WTC11 (cell line): ENCODE measurements around the gene NPY. TPM values are rescaled to one million over a fixed set of nuclear protein-coding genes. Genes with fewer than 3 reads are reported as not detected.

Experiments
- ATAC-seq: fragments of 200-7000 bp; cut with Tn5 transposase; 2 replicates; pipeline ENCODE4 v1.10.0; 2021; ENCODE audit warnings: mild to moderate bottlenecking, moderate library complexity
- CTCF ChIA-PET: fragments of 300-600 bp; sonication (Branson Sonifier 250); formaldehyde crosslinking; loops from one replicate; lab custom pipeline; 2021; ENCODE audit warnings: antibody characterized with exemption; lab: Charles Lee
- POLR2A ChIA-PET: fragments of 350-600 bp; sonication (Branson Sonifier 250); formaldehyde crosslinking; loops from one replicate; lab custom pipeline; 2021; ENCODE audit warnings: antibody characterized with exemption; lab: Charles Lee
- DNase-seq: peaks from one replicate; pipeline ENCODE4 v3.0.0; 2021; ENCODE audit warnings: low spot score
- H3K27ac Mint-ChIP-seq: 2 replicates; pipeline ENCODE4 v1.8.0; 2021; ENCODE audit warnings: mixed read lengths
- H3K27me3 Mint-ChIP-seq: 2 replicates; pipeline ENCODE4 v1.8.0; 2021; ENCODE audit warnings: low read depth, mild to moderate bottlenecking, moderate library complexity, mixed read lengths
- H3K36me3 Mint-ChIP-seq: 2 replicates; pipeline ENCODE4 v1.8.0; 2021; ENCODE audit warnings: mixed read lengths
- H3K4me1 Mint-ChIP-seq: 2 replicates; pipeline ENCODE4 v1.8.0; 2022; ENCODE audit warnings: mixed read lengths
- H3K4me3 Mint-ChIP-seq: 2 replicates; pipeline ENCODE4 v1.8.0; 2021; ENCODE audit warnings: mild to moderate bottlenecking, moderate library complexity, mixed read lengths
- H3K9me3 Mint-ChIP-seq: 2 replicates; pipeline ENCODE4 v1.8.0; 2021; ENCODE audit warnings: mixed read lengths
- AFF4 ChIP-seq: sonication (generic); formaldehyde crosslinking; IDR thresholded peaks from 2 replicates; pipeline ENCODE4 v1.8.1; 2023; ENCODE audit warnings: mild to moderate bottlenecking, missing genetic modification reagents, borderline replicate concordance
- ELF4 ChIP-seq: sonication (generic); formaldehyde crosslinking; IDR thresholded peaks from 2 replicates; pipeline ENCODE4 v1.8.1; 2022; ENCODE audit warnings: low read depth, mild to moderate bottlenecking, moderate library complexity, missing genetic modification reagents
- ERG ChIP-seq: fragments of 250-450 bp; sonication (Bioruptor Pico); IDR thresholded peaks from 2 replicates; pipeline ENCODE4 v1.8.0; 2021; ENCODE audit warnings: mild to moderate bottlenecking
- FOXP1 ChIP-seq: sonication (generic); formaldehyde crosslinking; IDR thresholded peaks from 2 replicates; pipeline ENCODE4 v1.8.0; 2022; ENCODE audit warnings: missing genetic modification reagents, mild to moderate bottlenecking, moderate library complexity, borderline replicate concordance
- MLX ChIP-seq: sonication (generic); formaldehyde crosslinking; IDR thresholded peaks from 2 replicates; pipeline ENCODE4 v1.8.1; 2023; ENCODE audit warnings: mild to moderate bottlenecking, missing genetic modification reagents, moderate library complexity
- NR2C2 ChIP-seq: sonication (generic); formaldehyde crosslinking; IDR thresholded peaks from 2 replicates; pipeline ENCODE4 v1.8.0; 2022; ENCODE audit warnings: mild to moderate bottlenecking, missing genetic modification reagents
- PRRX2 ChIP-seq: fragments of 250-450 bp; sonication (Bioruptor Pico); IDR thresholded peaks from 2 replicates; pipeline ENCODE4 v1.8.0; 2021; ENCODE audit warnings: mild to moderate bottlenecking
- SP1 ChIP-seq: sonication (generic); formaldehyde crosslinking; conservative IDR thresholded peaks from 2 replicates; pipeline ENCODE4 v1.8.1; 2022; ENCODE audit warnings: missing genetic modification reagents
- USF1 ChIP-seq: sonication (generic); formaldehyde crosslinking; IDR thresholded peaks from 2 replicates; pipeline ENCODE4 v1.8.0; 2022; ENCODE audit warnings: mild to moderate bottlenecking, missing genetic modification reagents
- ZBTB43 ChIP-seq: sonication (generic); formaldehyde crosslinking; IDR thresholded peaks from 2 replicates; pipeline ENCODE4 v1.8.1; 2023; ENCODE audit warnings: mild to moderate bottlenecking, missing genetic modification reagents
- ZNF138 ChIP-seq: sonication (generic); formaldehyde crosslinking; conservative IDR thresholded peaks from 2 replicates; pipeline ENCODE4 v1.8.1; 2022; ENCODE audit warnings: mild to moderate bottlenecking, moderate library complexity, missing genetic modification reagents
- ZNF396 ChIP-seq: fragments of 250-450 bp; sonication (Bioruptor Pico); IDR thresholded peaks from 2 replicates; pipeline ENCODE4 v1.8.0; 2021; ENCODE audit warnings: mild to moderate bottlenecking, moderate library complexity, borderline replicate concordance
- total RNA-seq: library from RNA; stranded (reverse); gene quantifications from 3 replicates; pipeline ENCODE4 v1.2.3, GENCODE V29; 2021

Gene NPY
- total RNA-seq, 1 experiment from 2014 or later = 0.63 TPM

- ChIA-PET CTCF (no interaction called here), POLR2A (no interaction called here)
- Mint-ChIP-seq H3K9me3 (no peaks in the 10 kb centered on the region), H3K36me3 (no peaks in the 10 kb centered on the region)
- ATAC-seq (no peak), DNase-seq (no peak)
- TF ChIP-seq ERG = no peak
- TF ChIP-seq NR2C2 (CRISPR knock-in tag) = no peak
- TF ChIP-seq AFF4 (CRISPR knock-in tag) = no peak
- no peak for TF ChIP-seq ZNF138 (CRISPR knock-in tag)
- no peak for TF ChIP-seq ELF4 (CRISPR knock-in tag)
- TF ChIP-seq MLX (CRISPR knock-in tag) = no peak
- TF ChIP-seq FOXP1 = no peak
- TF ChIP-seq SP1 (CRISPR knock-in tag) = no peak
- TF ChIP-seq, all 79 proteins: peak for 0
- Mint-ChIP-seq H3K27ac (no peak overlapping the region), H3K4me3 (no peak overlapping the region), H3K27me3 (no peaks in the 10 kb centered on the region; the same call in 1 of the 2 replicates), H3K4me1 (peaks cover 22% of the 10 kb centered on the region)
Observed at GRCh38 chr7:24323961-24324480, 40.0 kb downstream of the NPY start.

- H3K9me3 Mint-ChIP-seq = no peaks in the 10 kb centered on the region
- ATAC-seq = no peak
- H3K27ac Mint-ChIP-seq = no peak overlapping the region
- no peak for TF ChIP-seq PRRX2 (CRISPR knock-in tag)
- TF ChIP-seq ZBTB43 = no peak
- peaks cover 16% of the 10 kb centered on the region for H3K4me1 Mint-ChIP-seq
- no peaks in the 10 kb centered on the region; the same call in 1 of the 2 replicates for H3K27me3 Mint-ChIP-seq
- CTCF ChIA-PET = no interaction called here
- H3K36me3 Mint-ChIP-seq = no peaks in the 10 kb centered on the region
- POLR2A ChIA-PET = no interaction called here
- H3K4me3 Mint-ChIP-seq = no peak overlapping the region
- no peak for DNase-seq
Observed at GRCh38 chr7:24325708-24326107, 41.7 kb downstream of the NPY start.

GRCh38 chr7:24328050-24328449 is 44.1 kb downstream of the NPY start:
- peaks cover 15% of the 10 kb centered on the region for H3K9me3 Mint-ChIP-seq
- POLR2A ChIA-PET = no interaction called here
- H3K4me1 Mint-ChIP-seq = peaks cover 8% of the 10 kb centered on the region; the same call in 1 of the 2 replicates
- DNase-seq (no peak), ATAC-seq (no peak)
- peaks cover 14% of the 10 kb centered on the region for H3K36me3 Mint-ChIP-seq
- no peaks in the 10 kb centered on the region; the same call in 1 of the 2 replicates for H3K27me3 Mint-ChIP-seq
- no peak overlapping the region for H3K27ac Mint-ChIP-seq
- no peak overlapping the region for H3K4me3 Mint-ChIP-seq
- CTCF ChIA-PET = interaction anchor here (0.6 to 2.5 kb wide), 3 partner anchors 10 to 66 kb away, joined by 4 to 13 read pairs (median 5); no protein-coding TSS in a partner anchor
- TF ChIP-seq ZNF396 (no peak), USF1 (CRISPR knock-in tag) (no peak)
- TF ChIP-seq, all 79 proteins: peak for 0
